HepG2 (cell line): ENCODE data around the gene C9orf85. TPM values are rescaled to one million over a fixed set of nuclear protein-coding genes. Genes with fewer than 3 reads are reported as not detected.

Experiments used
- AGO2 ChIP-seq: fragments of 200-400 bp; formaldehyde crosslinking; optimal IDR thresholded peaks from 2 replicates; pipeline ENCODE3; 2017; ENCODE audit warnings: mild to moderate bottlenecking, low read depth, low read length, moderate library complexity
- ATAD3A ChIP-seq: sonication (generic); formaldehyde crosslinking; IDR thresholded peaks from 2 replicates; pipeline ENCODE4 v1.4.0; 2020; ENCODE audit warnings: missing genetic modification reagents
- HHEX ChIP-seq: IDR thresholded peaks from 2 replicates; pipeline ENCODE4 v1.6.1; 2016; ENCODE audit warnings: control low read depth
- IRX3 ChIP-seq: sonication (generic); formaldehyde crosslinking; IDR thresholded peaks from 2 replicates; pipeline ENCODE4 v1.8.1; 2023; ENCODE audit warnings: mild to moderate bottlenecking, low read depth, missing genetic modification reagents, borderline replicate concordance
- JUND ChIP-seq: sonication (generic); formaldehyde crosslinking; IDR thresholded peaks from 2 replicates; pipeline ENCODE4 v1.8.0; 2022; ENCODE audit warnings: mild to moderate bottlenecking, missing genetic modification reagents
- MIER3 ChIP-seq: IDR thresholded peaks from 2 replicates; pipeline ENCODE4 v1.6.1; 2016; ENCODE audit warnings: missing compliant biosample characterization, borderline replicate concordance
- RNF2 ChIP-seq: fragments of 450-650 bp; conservative IDR thresholded peaks from 2 replicates; pipeline ENCODE4 v1.6.1; 2016; ENCODE audit warnings: low read depth
- TEAD3 ChIP-seq: optimal IDR thresholded peaks from 2 replicates; pipeline ENCODE3; 2016; ENCODE audit warnings: borderline replicate concordance
- ZBTB8A ChIP-seq: sonication (generic); formaldehyde crosslinking; IDR thresholded peaks from 2 replicates; pipeline ENCODE4 v1.4.0; 2020; ENCODE audit warnings: mild to moderate bottlenecking, low read depth, missing genetic modification reagents, borderline replicate concordance
- ZFP37 ChIP-seq: sonication (generic); formaldehyde crosslinking; IDR thresholded peaks from 2 replicates; pipeline ENCODE4 v1.4.0; 2020; ENCODE audit warnings: missing genetic modification reagents, borderline replicate concordance
- ZFP90 ChIP-seq: sonication (generic); formaldehyde crosslinking; IDR thresholded peaks from 2 replicates; pipeline ENCODE4 v1.8.0; 2022; ENCODE audit warnings: missing genetic modification reagents, mild to moderate bottlenecking, inconsistent platforms, borderline replicate concordance
- ZNF124 ChIP-seq: sonication (generic); formaldehyde crosslinking; IDR thresholded peaks from 2 replicates; pipeline ENCODE4 v1.4.0; 2020; ENCODE audit warnings: missing genetic modification reagents
- ZNF235 ChIP-seq: sonication (generic); formaldehyde crosslinking; IDR thresholded peaks from 2 replicates; pipeline ENCODE4 v1.8.1; 2023; ENCODE audit warnings: mild to moderate bottlenecking, missing genetic modification reagents, borderline replicate concordance
- ZNF44 ChIP-seq: sonication (generic); formaldehyde crosslinking; IDR thresholded peaks from 2 replicates; pipeline ENCODE4 v1.5.1; 2020; ENCODE audit warnings: mild to moderate bottlenecking, missing genetic modification reagents
- ZNF530 ChIP-seq: sonication (generic); formaldehyde crosslinking; IDR thresholded peaks from 2 replicates; pipeline ENCODE4 v1.5.0; 2020; ENCODE audit warnings: low read depth, mild to moderate bottlenecking, missing genetic modification reagents
- ZNF614 ChIP-seq: IDR thresholded peaks from 2 replicates; pipeline ENCODE4 v1.6.1; 2018; ENCODE audit warnings: missing biosample characterization, missing genetic modification reagents, inconsistent platforms, borderline replicate concordance
- ZNF7 ChIP-seq: IDR thresholded peaks from 2 replicates; pipeline ENCODE4 v1.6.1; 2016; ENCODE audit warnings: missing biosample characterization, missing genetic modification reagents
- ZNF788 ChIP-seq: sonication (generic); formaldehyde crosslinking; IDR thresholded peaks from 2 replicates; pipeline ENCODE4 v1.5.0; 2020; ENCODE audit warnings: mild to moderate bottlenecking, missing genetic modification reagents, borderline replicate concordance
- polyA plus RNA-seq, 8 experiments: library from polyadenylated mRNA; depleted of rRNA in 3 of 8; stranded (reverse) in 7 of 8; unstranded in 1 of 8; fragments of >200 nt; fragmentation: Illumina TruSeq in 4 of 8; extraction: Trizol in 4 of 8; gene quantifications; 2 replicates each; pipeline versions ENCODE4 v1.2.1 to v1.2.3, GENCODE V29; 2011 to 2016; ENCODE audit warnings: low read depth in 4 of 8, missing spikeins in 1 of 8, mixed read lengths in 1 of 8; ENCODE audit not compliant: insufficient read depth in 1 of 8
- total RNA-seq, 5 experiments: library from RNA; depleted of rRNA; stranded (reverse); fragments of >200 nt; fragmentation: Illumina TruSeq; extraction: Trizol; gene quantifications; 2 replicates each; pipeline ENCODE4 v1.2.3, GENCODE V29; 2016; ENCODE audit warnings: low read depth in 1 of 5
- TF ChIP-seq, protein P1 (sequence below): sonication (generic); formaldehyde crosslinking; conservative IDR thresholded peaks from 2 replicates; pipeline ENCODE4 v1.4.0; 2020; ENCODE audit warnings: mild to moderate bottlenecking, missing genetic modification reagents, moderate library complexity
- TF ChIP-seq, protein P2 (sequence below): sonication (generic); formaldehyde crosslinking; IDR thresholded peaks from 2 replicates; pipeline ENCODE4 v1.9.0; 2021; ENCODE audit warnings: missing genetic modification reagents, mild to moderate bottlenecking, borderline replicate concordance
- TF ChIP-seq, protein P3 (sequence below): sonication (generic); formaldehyde crosslinking; IDR thresholded peaks from 2 replicates; pipeline ENCODE4 v1.4.0; 2020; ENCODE audit warnings: mild to moderate bottlenecking, missing genetic modification reagents
- TF ChIP-seq, protein P4 (sequence below): sonication (generic); formaldehyde crosslinking; IDR thresholded peaks from 2 replicates; pipeline ENCODE4 v1.8.0; 2022; ENCODE audit warnings: missing genetic modification reagents, mild to moderate bottlenecking, borderline replicate concordance
- TF ChIP-seq, protein P5 (sequence below): sonication (generic); formaldehyde crosslinking; IDR thresholded peaks from 2 replicates; pipeline ENCODE4 v1.8.1; 2023; ENCODE audit warnings: mild to moderate bottlenecking, missing genetic modification reagents

Gene C9orf85
- total and polyA plus RNA-seq, 2 of the 13 experiments (the other 11 are each of a cell fraction or from before 2014, with no cell fraction given) = 9.9 to 13.9 TPM

DNA sequence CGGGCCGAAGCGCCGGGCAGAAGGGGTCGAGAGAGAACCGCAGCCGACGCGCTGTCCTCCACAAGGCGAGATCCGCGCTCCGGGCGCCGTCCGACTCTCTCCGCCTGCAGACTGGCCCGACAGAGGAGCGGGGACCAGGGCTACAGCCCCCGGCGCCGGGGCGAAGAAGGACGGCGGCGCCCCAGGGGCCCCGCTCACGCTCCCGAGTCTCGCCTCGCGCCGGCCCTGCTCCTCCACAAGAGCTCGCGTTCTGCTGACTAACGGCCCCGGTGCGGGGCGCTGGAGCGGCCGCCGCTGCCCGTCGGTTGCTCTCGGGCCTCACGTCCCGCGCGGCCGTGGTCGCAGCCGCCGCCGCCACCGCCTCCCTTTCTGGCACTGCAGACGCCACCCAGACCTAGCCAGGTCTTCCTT, 784 bp upstream of the C9orf85 start (continued):
- TF ChIP-seq, protein P1, sequence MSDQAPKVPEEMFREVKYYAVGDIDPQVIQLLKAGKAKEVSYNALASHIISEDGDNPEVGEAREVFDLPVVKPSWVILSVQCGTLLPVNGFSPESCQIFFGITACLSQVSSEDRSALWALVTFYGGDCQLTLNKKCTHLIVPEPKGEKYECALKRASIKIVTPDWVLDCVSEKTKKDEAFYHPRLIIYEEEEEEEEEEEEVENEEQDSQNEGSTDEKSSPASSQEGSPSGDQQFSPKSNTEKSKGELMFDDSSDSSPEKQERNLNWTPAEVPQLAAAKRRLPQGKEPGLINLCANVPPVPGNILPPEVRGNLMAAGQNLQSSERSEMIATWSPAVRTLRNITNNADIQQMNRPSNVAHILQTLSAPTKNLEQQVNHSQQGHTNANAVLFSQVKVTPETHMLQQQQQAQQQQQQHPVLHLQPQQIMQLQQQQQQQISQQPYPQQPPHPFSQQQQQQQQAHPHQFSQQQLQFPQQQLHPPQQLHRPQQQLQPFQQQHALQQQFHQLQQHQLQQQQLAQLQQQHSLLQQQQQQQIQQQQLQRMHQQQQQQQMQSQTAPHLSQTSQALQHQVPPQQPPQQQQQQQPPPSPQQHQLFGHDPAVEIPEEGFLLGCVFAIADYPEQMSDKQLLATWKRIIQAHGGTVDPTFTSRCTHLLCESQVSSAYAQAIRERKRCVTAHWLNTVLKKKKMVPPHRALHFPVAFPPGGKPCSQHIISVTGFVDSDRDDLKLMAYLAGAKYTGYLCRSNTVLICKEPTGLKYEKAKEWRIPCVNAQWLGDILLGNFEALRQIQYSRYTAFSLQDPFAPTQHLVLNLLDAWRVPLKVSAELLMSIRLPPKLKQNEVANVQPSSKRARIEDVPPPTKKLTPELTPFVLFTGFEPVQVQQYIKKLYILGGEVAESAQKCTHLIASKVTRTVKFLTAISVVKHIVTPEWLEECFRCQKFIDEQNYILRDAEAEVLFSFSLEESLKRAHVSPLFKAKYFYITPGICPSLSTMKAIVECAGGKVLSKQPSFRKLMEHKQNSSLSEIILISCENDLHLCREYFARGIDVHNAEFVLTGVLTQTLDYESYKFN (CRISPR knock-in tag) = peak; percentile 35; the same call in 1 of the 2 replicates
- TF ChIP-seq ZNF530 (CRISPR knock-in tag) = no peak
- no peak for TF ChIP-seq JUND (CRISPR knock-in tag)
- peak; percentile 90 for TF ChIP-seq ZNF235 (CRISPR knock-in tag)
- TF ChIP-seq ZNF614 (CRISPR knock-in tag) = no peak
- no peak for TF ChIP-seq HHEX (CRISPR knock-in tag)
- TF ChIP-seq, protein P2, sequence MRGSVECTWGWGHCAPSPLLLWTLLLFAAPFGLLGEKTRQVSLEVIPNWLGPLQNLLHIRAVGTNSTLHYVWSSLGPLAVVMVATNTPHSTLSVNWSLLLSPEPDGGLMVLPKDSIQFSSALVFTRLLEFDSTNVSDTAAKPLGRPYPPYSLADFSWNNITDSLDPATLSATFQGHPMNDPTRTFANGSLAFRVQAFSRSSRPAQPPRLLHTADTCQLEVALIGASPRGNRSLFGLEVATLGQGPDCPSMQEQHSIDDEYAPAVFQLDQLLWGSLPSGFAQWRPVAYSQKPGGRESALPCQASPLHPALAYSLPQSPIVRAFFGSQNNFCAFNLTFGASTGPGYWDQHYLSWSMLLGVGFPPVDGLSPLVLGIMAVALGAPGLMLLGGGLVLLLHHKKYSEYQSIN (CRISPR knock-in tag) = no peak
- no peak for TF ChIP-seq TEAD3 (CRISPR knock-in tag)
- peak; percentile 15; the same call in 1 of the 2 replicates for TF ChIP-seq ZFP90 (CRISPR knock-in tag)
- no peak for TF ChIP-seq RNF2
- no peak for TF ChIP-seq ZBTB8A
- 0 out of 2 replicates have a peak, but pooled peaks have one; percentile 4 for TF ChIP-seq ZFP37 (CRISPR knock-in tag)
- TF ChIP-seq MIER3 = no peak
- no peak for TF ChIP-seq ATAD3A (CRISPR knock-in tag)
- TF ChIP-seq, protein P3, sequence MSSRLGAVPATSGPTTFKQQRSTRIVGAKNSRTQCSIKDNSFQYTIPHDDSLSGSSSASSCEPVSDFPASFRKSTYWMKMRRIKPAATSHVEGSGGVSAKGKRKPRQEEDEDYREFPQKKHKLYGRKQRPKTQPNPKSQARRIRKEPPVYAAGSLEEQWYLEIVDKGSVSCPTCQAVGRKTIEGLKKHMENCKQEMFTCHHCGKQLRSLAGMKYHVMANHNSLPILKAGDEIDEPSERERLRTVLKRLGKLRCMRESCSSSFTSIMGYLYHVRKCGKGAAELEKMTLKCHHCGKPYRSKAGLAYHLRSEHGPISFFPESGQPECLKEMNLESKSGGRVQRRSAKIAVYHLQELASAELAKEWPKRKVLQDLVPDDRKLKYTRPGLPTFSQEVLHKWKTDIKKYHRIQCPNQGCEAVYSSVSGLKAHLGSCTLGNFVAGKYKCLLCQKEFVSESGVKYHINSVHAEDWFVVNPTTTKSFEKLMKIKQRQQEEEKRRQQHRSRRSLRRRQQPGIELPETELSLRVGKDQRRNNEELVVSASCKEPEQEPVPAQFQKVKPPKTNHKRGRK (CRISPR knock-in tag) = 0 out of 2 replicates have a peak, but pooled peaks have one; percentile 20
- no peak for TF ChIP-seq ZNF788
- TF ChIP-seq, protein P4, sequence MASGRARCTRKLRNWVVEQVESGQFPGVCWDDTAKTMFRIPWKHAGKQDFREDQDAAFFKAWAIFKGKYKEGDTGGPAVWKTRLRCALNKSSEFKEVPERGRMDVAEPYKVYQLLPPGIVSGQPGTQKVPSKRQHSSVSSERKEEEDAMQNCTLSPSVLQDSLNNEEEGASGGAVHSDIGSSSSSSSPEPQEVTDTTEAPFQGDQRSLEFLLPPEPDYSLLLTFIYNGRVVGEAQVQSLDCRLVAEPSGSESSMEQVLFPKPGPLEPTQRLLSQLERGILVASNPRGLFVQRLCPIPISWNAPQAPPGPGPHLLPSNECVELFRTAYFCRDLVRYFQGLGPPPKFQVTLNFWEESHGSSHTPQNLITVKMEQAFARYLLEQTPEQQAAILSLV (CRISPR knock-in tag) = no peak; the same call in 1 of the 2 replicates
- TF ChIP-seq AGO2 = peak; percentile 83
- TF ChIP-seq ZNF124 = no peak
- TF ChIP-seq ZNF44 (CRISPR knock-in tag) = no peak
- TF ChIP-seq, protein P5, sequence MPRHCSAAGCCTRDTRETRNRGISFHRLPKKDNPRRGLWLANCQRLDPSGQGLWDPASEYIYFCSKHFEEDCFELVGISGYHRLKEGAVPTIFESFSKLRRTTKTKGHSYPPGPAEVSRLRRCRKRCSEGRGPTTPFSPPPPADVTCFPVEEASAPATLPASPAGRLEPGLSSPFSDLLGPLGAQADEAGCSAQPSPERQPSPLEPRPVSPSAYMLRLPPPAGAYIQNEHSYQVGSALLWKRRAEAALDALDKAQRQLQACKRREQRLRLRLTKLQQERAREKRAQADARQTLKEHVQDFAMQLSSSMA (CRISPR knock-in tag) = no peak
- TF ChIP-seq ZNF7 (CRISPR knock-in tag) = no peak
- TF ChIP-seq IRX3 (CRISPR knock-in tag) = peak; percentile 9; the same call in 1 of the 2 replicates
